ENCODE data around the gene ERRFI1.
A peak's percentile ranks its signal among the peaks of the same experiment; 100 is the strongest.
"Not testable (repeated sequence)": the region's sequence is repeated elsewhere in the genome, so short reads cannot be mapped to it uniquely, and the experiment has no call there.

ERRFI1 gene, protein sequence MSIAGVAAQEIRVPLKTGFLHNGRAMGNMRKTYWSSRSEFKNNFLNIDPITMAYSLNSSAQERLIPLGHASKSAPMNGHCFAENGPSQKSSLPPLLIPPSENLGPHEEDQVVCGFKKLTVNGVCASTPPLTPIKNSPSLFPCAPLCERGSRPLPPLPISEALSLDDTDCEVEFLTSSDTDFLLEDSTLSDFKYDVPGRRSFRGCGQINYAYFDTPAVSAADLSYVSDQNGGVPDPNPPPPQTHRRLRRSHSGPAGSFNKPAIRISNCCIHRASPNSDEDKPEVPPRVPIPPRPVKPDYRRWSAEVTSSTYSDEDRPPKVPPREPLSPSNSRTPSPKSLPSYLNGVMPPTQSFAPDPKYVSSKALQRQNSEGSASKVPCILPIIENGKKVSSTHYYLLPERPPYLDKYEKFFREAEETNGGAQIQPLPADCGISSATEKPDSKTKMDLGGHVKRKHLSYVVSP

DNA sequence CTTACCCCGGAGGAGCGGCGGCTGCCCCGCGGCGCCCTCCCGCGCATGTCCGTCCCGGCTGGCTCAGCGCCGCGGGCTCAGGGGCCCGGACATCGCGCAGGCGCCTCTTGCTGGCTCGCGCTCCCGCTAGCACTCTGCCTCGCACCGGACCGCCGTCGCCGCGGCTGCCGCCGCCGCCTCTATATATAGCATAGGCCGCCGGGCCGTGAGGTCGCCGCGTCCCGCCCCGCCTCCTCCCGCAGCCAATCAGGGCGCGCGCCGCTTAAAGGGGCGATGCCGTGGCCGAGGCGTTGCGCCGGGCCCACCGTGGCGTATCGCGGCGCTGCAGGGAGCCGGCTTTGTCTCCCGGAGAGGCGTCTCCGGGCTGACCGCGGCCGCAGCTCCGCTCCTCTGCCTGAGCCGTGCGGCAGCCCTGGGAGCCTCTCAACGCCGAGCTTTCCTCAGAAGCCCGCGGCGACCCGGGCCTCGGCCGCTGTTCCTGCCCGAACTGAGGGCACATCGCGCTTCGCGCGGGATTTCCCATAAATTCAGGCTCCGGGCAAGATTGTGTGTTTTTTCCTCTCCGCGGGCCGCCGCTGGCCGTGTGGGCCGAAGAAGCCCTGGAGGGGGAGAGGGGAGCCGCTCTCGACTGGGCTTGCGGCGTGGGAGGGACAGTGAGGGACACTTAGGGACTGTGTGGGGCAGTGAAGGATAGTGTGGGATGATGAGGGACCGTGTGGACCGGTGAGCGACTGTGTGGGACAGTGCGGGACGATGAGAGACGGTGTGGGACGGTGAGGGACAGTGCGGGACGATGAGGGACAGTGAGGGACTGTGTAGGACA is at the start of gene ERRFI1:
ERRFI1 (minus strand) TSS at position 157 of the 823 bp plus-strand sequence. CDS start 10,690 bp downstream, outside the sequence.
- peak; percentile 52 to 82 (median 77) for DNase-seq (ENCODE audit: low read depth in 3 of 3, low spot score in 1 of 3)

- no peak for DNase-seq (ENCODE audit: low read depth in 3 of 3, low spot score in 1 of 3)
Observed at GRCh38 chr1:8075511-8076051, 49.5 kb upstream of the ERRFI1 start.

DNA sequence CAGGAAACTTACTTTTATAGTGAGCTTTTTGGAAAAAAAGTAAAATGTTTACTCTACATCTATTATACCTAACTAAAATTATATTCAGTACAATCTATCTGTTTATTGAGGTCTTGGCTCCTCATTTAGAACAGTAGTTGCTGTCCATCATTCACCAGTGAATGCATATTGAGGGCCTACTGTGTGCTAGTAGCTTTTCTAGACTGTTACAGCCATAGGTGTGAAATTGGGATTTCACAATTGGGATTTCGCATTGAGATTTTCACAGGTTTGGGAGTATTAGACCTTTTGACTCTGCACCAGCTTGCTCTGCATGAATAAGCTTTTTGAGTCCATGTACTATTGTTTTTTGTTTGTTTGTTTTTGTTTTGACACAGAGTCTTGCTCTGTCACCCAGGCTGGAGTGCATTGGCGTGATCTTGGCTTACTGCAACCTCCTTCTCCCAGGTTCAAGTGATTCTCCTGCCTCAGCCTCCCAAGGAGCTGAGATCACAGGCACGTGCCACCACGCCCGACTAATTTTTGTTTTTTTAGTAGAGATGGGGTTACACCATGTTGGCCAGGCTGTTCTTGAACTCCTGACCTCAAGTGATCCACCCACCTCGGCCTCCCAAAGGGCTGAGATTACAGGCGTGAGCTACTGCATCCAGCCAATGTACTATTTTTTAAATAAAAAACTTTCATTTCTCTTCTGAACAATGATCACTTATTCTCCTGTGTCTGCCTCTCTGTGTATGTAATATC is 47.2 kb upstream of the ERRFI1 start:
- no peak for DNase-seq (ENCODE audit: low read depth in 3 of 3, low spot score in 1 of 3)

DNA sequence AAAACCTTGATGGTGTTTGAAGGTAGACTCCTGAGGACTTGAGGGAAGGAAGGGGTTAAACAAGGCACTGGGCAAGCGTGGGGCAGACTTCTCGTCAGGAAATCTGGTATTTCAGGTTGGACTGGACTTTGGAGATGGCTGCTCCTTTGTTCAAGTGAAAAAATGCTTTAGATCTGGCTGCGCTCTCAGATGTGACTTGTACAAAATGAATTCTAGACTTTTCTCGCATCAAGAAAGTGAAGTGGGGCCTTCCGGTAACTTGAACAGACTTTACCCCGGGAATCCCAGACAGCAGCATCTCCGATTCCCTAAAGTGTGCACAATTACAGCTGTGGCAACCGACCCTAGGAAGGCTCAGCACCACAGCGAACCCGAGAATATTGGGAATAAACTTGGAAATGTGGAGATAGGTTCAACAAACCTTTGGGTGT is 44.3 kb upstream of the ERRFI1 start:
- no peak for DNase-seq (ENCODE audit: low read depth in 3 of 3, low spot score in 1 of 3)

- DNase-seq (ENCODE audit: low read depth in 3 of 3, low spot score in 1 of 3): not testable (repeated sequence)
Observed at GRCh38 chr1:8069614-8070320, 43.7 kb upstream of the ERRFI1 start.

- DNase-seq (ENCODE audit: low read depth in 3 of 3, low spot score in 1 of 3): no peak
Observed at GRCh38 chr1:8065369-8065768, 39.3 kb upstream of the ERRFI1 start.

GRCh38 chr1:8063298-8064036 is 37.4 kb upstream of the ERRFI1 start:
- no peak for DNase-seq (ENCODE audit: low read depth in 3 of 3, low spot score in 1 of 3)

GRCh38 chr1:8062861-8063260 is 36.8 kb upstream of the ERRFI1 start:
- DNase-seq (ENCODE audit: low read depth in 3 of 3, low spot score in 1 of 3): no peak

DNA sequence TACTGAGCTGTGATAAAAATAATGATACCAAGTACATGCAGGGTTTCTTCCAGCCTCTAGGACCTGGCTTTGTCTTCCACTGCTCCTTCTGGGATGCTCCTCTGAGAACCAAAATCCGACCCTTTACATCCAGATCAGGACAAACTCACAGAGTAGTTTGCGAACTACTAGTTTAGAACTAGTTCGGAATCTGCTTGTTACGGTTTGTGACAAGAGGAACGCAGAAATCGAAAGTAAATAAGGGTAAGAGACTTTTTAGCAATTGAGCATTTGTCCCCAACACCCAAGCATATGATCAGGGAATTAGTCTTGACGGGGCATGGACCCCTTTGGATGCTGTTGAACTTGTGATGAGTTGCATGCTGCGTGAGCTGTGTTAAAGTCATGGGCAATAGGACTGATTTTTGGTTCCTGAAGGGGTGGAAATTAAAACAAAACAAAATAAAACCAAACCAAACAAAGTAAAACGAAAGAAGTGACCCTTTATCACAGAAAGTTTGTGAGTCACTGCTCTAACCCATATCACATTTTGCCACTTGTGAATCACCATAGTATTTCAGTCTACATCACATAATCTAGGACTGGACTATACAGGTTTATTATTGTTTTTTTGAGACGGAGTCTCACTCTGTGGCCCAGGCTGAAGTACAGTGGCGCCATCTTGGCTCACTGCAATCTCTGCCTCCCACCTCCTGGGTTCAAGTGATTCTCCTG is 35.7 kb upstream of the ERRFI1 start:
- DNase-seq (ENCODE audit: low read depth in 3 of 3, low spot score in 1 of 3): no peak

- DNase-seq (ENCODE audit: low read depth in 3 of 3, low spot score in 1 of 3): no peak
Observed at GRCh38 chr1:8061210-8061609, 35.1 kb upstream of the ERRFI1 start.

DNA sequence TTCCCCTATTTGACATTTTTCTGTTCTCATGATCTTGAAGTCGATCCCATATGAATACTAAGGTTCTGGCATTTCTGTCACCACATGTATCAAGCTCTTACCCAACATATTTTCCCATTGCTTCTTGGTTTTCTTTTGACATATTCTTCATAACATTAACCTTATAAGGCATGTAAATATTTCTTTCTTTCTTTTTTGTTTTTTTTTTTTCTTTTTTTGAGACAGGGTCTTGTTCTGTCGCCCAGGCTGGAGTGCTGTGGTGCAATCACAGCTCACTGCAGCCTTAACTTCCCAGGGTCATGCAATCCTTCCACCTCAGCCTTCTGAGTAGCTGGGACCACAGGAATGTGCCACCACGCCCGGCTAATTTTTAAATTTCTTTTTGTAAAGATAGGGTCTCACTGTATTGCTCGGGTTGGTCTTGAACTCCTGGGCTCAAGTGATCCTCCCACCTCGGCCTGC is 33.1 kb upstream of the ERRFI1 start:
- no peak for DNase-seq (ENCODE audit: low read depth in 3 of 3, low spot score in 1 of 3)

GRCh38 chr1:8057779-8058178 is 31.7 kb upstream of the ERRFI1 start:
- not testable (repeated sequence) for DNase-seq (ENCODE audit: low read depth in 3 of 3, low spot score in 1 of 3)

- DNase-seq (ENCODE audit: low read depth in 3 of 3, low spot score in 1 of 3): no peak
Observed at GRCh38 chr1:8055973-8056372, 29.9 kb upstream of the ERRFI1 start.

DNA sequence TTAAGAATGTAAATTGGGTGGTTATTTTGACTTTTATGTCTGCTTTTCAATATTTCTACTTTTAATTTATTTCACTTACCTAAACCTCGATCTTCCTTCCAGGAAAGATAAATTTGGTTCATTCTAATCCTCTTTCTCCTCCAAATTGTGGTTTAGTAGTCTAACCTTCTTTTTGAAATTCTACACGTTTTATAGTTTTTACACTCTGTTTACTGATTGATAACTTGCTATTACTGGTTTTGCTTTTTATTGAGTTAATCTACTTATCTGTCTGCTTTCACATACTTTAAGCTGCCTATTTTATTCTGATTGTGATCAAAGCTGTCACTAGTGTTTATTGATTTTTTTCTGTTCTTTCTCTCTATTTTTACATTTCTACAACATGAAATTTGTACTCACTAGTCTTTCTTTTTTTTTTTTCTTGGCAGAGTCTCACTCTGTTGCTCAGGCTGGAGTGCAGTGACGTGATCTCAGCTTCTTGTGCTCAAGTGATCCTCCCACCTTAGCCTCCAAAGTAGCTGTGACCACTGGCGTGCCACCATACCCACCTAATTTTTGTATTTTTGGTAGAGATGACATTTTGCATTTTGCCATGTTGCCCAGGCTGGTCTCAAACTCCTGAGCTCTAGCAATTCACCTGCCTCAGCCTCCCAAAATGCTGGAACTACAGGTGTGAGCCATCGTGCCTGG is 27.9 kb upstream of the ERRFI1 start:
- no peak for DNase-seq (ENCODE audit: low read depth in 3 of 3, low spot score in 1 of 3)

- no peak for DNase-seq (ENCODE audit: low read depth in 3 of 3, low spot score in 1 of 3)
Observed at GRCh38 chr1:8051650-8052049, 25.5 kb upstream of the ERRFI1 start.

GRCh38 chr1:8049229-8049628 is 23.1 kb upstream of the ERRFI1 start:
- DNase-seq (ENCODE audit: low read depth in 3 of 3, low spot score in 1 of 3): not testable (repeated sequence)

DNA sequence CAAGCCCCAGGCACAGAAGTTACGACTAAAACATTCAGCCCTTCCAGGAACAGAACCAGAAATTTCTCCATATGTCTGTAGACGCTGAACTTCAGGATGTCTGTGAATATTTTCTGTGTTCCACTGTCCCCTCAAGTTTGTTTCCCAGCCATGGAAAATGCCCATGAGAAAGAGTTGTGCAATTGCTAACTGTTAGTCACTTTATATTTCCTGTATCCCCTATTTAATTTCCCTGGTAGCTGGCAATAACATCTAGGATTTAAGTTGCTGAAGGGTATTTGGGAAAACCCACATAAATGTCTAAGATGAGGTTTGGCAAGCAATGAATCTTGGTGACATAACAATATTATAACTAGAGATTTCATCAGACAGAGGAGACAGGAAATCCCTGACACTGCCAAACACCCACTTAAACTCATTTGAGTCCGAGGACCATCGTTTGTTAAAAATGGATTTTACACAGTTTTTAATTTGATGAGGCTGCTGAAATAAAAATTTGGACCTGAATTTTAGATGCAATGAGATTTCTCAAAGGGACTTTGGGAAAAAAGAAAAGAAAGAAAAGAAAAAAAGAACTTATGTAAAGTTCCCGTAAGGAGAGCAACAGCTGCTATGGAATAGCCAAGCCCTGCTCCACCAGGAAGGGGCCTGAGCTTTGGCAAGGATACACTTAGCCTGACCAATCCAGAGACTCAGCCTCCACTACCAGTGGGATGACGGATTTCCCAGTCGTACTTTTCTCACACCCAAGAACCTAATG is 21.8 kb upstream of the ERRFI1 start:
- no peak for DNase-seq (ENCODE audit: low read depth in 3 of 3, low spot score in 1 of 3)

DNA sequence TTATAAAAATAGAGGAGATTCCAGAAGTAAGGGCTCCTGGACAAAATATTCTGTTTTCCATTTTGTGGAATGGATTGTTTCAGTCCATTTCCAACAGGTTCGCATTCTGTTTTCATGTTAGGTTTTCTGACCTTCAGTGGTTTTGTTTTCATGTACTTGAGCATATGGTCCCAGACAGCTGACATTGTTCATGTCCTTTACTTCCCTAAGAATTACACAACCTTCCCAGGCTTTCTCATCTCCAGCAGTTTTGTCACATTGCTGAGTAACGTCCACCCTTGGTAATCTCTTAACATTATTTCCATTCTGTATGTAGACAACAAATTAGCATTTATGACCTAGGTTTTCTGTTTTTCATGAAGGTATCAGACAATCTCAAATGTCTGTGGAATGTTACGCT is 21.0 kb upstream of the ERRFI1 start:
- DNase-seq (ENCODE audit: low read depth in 3 of 3, low spot score in 1 of 3): no peak

Data from stimulated activated CD4-positive, alpha-beta T cell treated with anti-CD3 and anti-CD28 coated beads, TNF-alpha, amount 100 ng/mL, for 1 hour (primary cell).